Measurements from ENCODE around the gene PLCZ1. TPM values are rescaled to one million over a fixed set of nuclear protein-coding genes. Genes with fewer than 3 reads are reported as not detected.
"Not testable (repeated sequence)": the region's sequence is repeated elsewhere in the genome, so short reads cannot be mapped to it uniquely, and the experiment has no call there.

PLCZ1 gene
- total RNA-seq = not detected in 3 replicates
- long read RNA-seq = 0 reads

GRCh38 chr12:18737819-18738218 is at the start of gene PLCZ1, which contains the start of gene CAPZA3:
TSS of gene PLCZ1 (minus strand) at chr12:18738012. CDS start at chr12:18737371, 641 bp downstream.
TSS of gene CAPZA3 (plus strand) at chr12:18738119. CDS start at chr12:18738269, 150 bp downstream.
- Mint-ChIP-seq H3K9me3 (ENCODE audit: low read depth) (peaks cover 17% of the 10 kb centered on the region), H3K4me3 (ENCODE audit: unreplicated experiment) (no peak within 1 kb of the TSS), H3K27me3 (ENCODE audit: low read depth) (no peaks in the 10 kb centered on the region), H3K27ac (ENCODE audit: unreplicated experiment) (no peak within 1 kb of the TSS), H3K36me3 (ENCODE audit: low read depth) (peaks cover 4% of the 10 kb centered on the region), H3K4me1 (ENCODE audit: low read depth) (no peaks in the 10 kb centered on the region)
- no peak for DNase-seq (ENCODE audit: low spot score)
- no peak for TF ChIP-seq CTCF (IDR thresholded peaks at IDR 0.05)

GRCh38 chr12:18785465-18785864 is 47.7 kb upstream of the PLCZ1 start:
- H3K27ac Mint-ChIP-seq (ENCODE audit: unreplicated experiment); DNase-seq (ENCODE audit: low spot score); H3K27me3 Mint-ChIP-seq (ENCODE audit: low read depth); H3K36me3 Mint-ChIP-seq (ENCODE audit: low read depth); H3K4me1 Mint-ChIP-seq (ENCODE audit: low read depth); H3K4me3 Mint-ChIP-seq (ENCODE audit: unreplicated experiment): not testable (repeated sequence)
- peaks cover 20% of the 10 kb centered on the region for H3K9me3 Mint-ChIP-seq (ENCODE audit: low read depth)

GRCh38 chr12:18782827-18783226 is 45.0 kb upstream of the PLCZ1 start:
- Mint-ChIP-seq H3K27ac (ENCODE audit: unreplicated experiment) (no peak overlapping the region), H3K4me3 (ENCODE audit: unreplicated experiment) (no peak overlapping the region), H3K4me1 (ENCODE audit: low read depth) (no peaks in the 10 kb centered on the region), H3K9me3 (ENCODE audit: low read depth) (peaks cover 36% of the 10 kb centered on the region), H3K27me3 (ENCODE audit: low read depth) (no peaks in the 10 kb centered on the region), H3K36me3 (ENCODE audit: low read depth) (peaks cover 10% of the 10 kb centered on the region)
- TF ChIP-seq CTCF (IDR thresholded peaks at IDR 0.05) = no peak
- no peak for DNase-seq (ENCODE audit: low spot score)

- H3K4me3 Mint-ChIP-seq (ENCODE audit: unreplicated experiment); DNase-seq (ENCODE audit: low spot score); H3K4me1 Mint-ChIP-seq (ENCODE audit: low read depth); H3K27ac Mint-ChIP-seq (ENCODE audit: unreplicated experiment); H3K27me3 Mint-ChIP-seq (ENCODE audit: low read depth): not testable (repeated sequence)
- Mint-ChIP-seq H3K9me3 (ENCODE audit: low read depth) (peaks cover 47% of the 10 kb centered on the region), H3K36me3 (ENCODE audit: low read depth) (peaks cover 15% of the 10 kb centered on the region)
Observed at GRCh38 chr12:18766479-18766878, 28.7 kb upstream of the PLCZ1 start.

GRCh38 chr12:18755341-18755740 is 17.5 kb upstream of the PLCZ1 start:
- DNase-seq (ENCODE audit: low spot score) = no peak
- no peak overlapping the region for H3K27ac Mint-ChIP-seq (ENCODE audit: unreplicated experiment)
- no peak overlapping the region for H3K4me3 Mint-ChIP-seq (ENCODE audit: unreplicated experiment)
- no peak for TF ChIP-seq CTCF (IDR thresholded peaks at IDR 0.05)
- no peaks in the 10 kb centered on the region for H3K9me3 Mint-ChIP-seq (ENCODE audit: low read depth)
- H3K27me3 Mint-ChIP-seq (ENCODE audit: low read depth) = no peaks in the 10 kb centered on the region
- no peaks in the 10 kb centered on the region for H3K36me3 Mint-ChIP-seq (ENCODE audit: low read depth)
- H3K4me1 Mint-ChIP-seq (ENCODE audit: low read depth) = peaks cover 13% of the 10 kb centered on the region

GRCh38 chr12:18754124-18754707 is 16.4 kb upstream of the PLCZ1 start:
- no peak for DNase-seq (ENCODE audit: low spot score)
- Mint-ChIP-seq H3K4me1 (ENCODE audit: low read depth) (peaks cover 20% of the 10 kb centered on the region), H3K27ac (ENCODE audit: unreplicated experiment) (no peak overlapping the region), H3K4me3 (ENCODE audit: unreplicated experiment) (no peak overlapping the region), H3K9me3 (ENCODE audit: low read depth) (no peaks in the 10 kb centered on the region), H3K27me3 (ENCODE audit: low read depth) (no peaks in the 10 kb centered on the region), H3K36me3 (ENCODE audit: low read depth) (no peaks in the 10 kb centered on the region)
- TF ChIP-seq CTCF (IDR thresholded peaks at IDR 0.05) = no peak
